H1 (cell line): ENCODE data around the gene PPP1R18. TPM values are rescaled to one million over a fixed set of nuclear protein-coding genes. Genes with fewer than 3 reads are reported as not detected.

ENCODE experiments used
- GTF2F1 ChIP-seq: IDR thresholded peaks from 2 replicates; pipeline ENCODE4 v1.6.1; 2012; ENCODE audit warnings: low read depth, low read length, improper control_type of control experiment, borderline replicate concordance
- TAF1 ChIP-seq: IDR thresholded peaks from 2 replicates; pipeline ENCODE4 v1.6.1; 2011; ENCODE audit warnings: mild to moderate bottlenecking, low read depth, low read length
- polyA plus RNA-seq, 7 experiments: library from polyadenylated mRNA; depleted of rRNA in 3 of 7; stranded (reverse) in 5 of 7; unstranded in 2 of 7; fragments of >200 nt in 5 of 7; fragments of 200-250 nt in 2 of 7; gene quantifications; 1 replicate in 5 of 7; 2 replicates in 1 of 7; 4 replicates in 1 of 7; pipeline versions ENCODE4 v1.2.1 to v1.2.3, GENCODE V29; 2011 to 2013; ENCODE audit warnings: missing spikeins in 2 of 7, mixed read lengths in 2 of 7
- total RNA-seq: library from RNA; stranded (reverse); fragmentation: NEBNext Ultra II Directional; extraction: Animal tissue kit (Norgen Biotek cat#: 25700); gene quantifications from 2 replicates; pipeline ENCODE4 v1.2.1, GENCODE V29; 2021

Gene PPP1R18
- total and polyA plus RNA-seq, 2 of the 8 experiments (the other 6 are each of a cell fraction or from before 2014, with no cell fraction given), result 25.1 to 29.1 TPM

DNA sequence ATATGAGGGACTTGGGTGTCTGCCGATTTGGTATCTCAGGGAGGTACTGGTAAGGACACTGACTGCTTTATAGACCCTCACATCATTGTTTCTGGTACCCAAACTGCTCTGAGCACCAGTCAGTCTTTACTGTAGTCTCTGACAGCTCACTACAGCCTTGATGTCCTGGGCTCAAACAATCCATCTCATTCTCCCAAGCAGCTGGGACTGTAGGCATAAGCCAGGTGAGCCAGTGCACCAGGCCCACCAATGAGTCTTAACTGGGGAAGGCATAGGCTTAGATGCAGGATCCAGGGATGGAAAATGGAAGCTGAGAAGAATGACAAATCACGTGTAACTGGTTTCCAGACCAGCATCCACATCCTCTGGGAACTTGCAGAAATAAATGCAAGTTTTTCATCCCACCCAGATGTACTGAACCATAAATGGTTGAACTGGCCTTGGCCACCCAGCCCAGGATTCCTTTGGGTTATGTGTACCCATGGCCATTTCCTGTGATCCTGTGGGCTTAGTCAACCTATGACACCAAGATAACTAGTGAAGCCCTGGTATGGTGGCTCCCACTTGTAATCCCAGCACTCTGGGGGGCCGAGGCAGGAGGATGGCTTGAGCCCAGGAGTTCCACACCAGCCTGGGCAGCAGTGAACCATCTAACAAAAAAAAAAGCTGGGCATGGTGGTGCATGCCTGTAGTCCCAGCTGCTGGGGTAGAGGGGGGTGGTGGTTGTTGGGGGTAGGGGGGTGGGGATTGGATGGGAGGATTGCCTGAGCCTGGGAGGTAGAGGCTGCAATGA, 39.5 kb upstream of the PPP1R18 start (continued):
- TF ChIP-seq TAF1 (no peak), GTF2F1 (no peak)
